ENCODE measurements around the gene CHRNA4.
"Not testable (repeated sequence)": the region's sequence is repeated elsewhere in the genome, so short reads cannot be mapped to it uniquely, and the experiment has no call there.

Gene CHRNA4

GRCh38 chr20:63335060-63335459 is 26.1 kb downstream of the CHRNA4 start:
- H2AFZ ChIP-seq (ENCODE audit: insufficient read depth, low read length, poor library complexity); H3K18ac ChIP-seq (ENCODE audit: low read length); H2BK5ac ChIP-seq (ENCODE audit: low read depth, low read length, poor library complexity); H3K79me1 ChIP-seq (ENCODE audit: low read length); H4K8ac ChIP-seq (ENCODE audit: low read depth, low read length); H4K12ac ChIP-seq (ENCODE audit: low read depth, low read length); H3K4ac ChIP-seq (ENCODE audit: low read depth, low read length); H3K23ac ChIP-seq (ENCODE audit: low read length); H3K27ac ChIP-seq (ENCODE audit: low read depth, low read length); H3K79me2 ChIP-seq (ENCODE audit: control insufficient read depth, insufficient read depth, low read length, poor library complexity); H3K4me2 ChIP-seq (ENCODE audit: low read length); H3K36me3 ChIP-seq (ENCODE audit: control insufficient read depth in 1 of 2, insufficient read depth in 2 of 2, low read length in 2 of 2); H4K91ac ChIP-seq (ENCODE audit: low read depth, low read length); H2BK120ac ChIP-seq (ENCODE audit: insufficient read depth, low read length, poor library complexity); H3K4me1 ChIP-seq (ENCODE audit: control insufficient read depth in 1 of 2, insufficient read depth in 2 of 2, low read length in 2 of 2); H2BK12ac ChIP-seq (ENCODE audit: low read length); H3K4me3 ChIP-seq (ENCODE audit: low read depth, low read length); H3K9ac ChIP-seq (ENCODE audit: low read length); DNase-seq; H3K14ac ChIP-seq (ENCODE audit: low read length); H2AK5ac ChIP-seq (ENCODE audit: low read length); H3K27me3 ChIP-seq (ENCODE audit: insufficient read depth, low read length): not testable (repeated sequence)
- WGBS (ENCODE audit: extremely low coverage, insufficient coverage, insufficient read length): no CpG with 5 or more reads among the region's 9 CpGs
- H3K9me3 ChIP-seq (ENCODE audit: insufficient read depth, low read depth, low read length): peaks cover 15% of the 10 kb centered on the region

- H3K23ac ChIP-seq (ENCODE audit: low read length): no peak overlapping the region
- H3K4me3 ChIP-seq (ENCODE audit: low read depth, low read length): no peak overlapping the region
- no peak overlapping the region for H3K14ac ChIP-seq (ENCODE audit: low read length)
- H3K9ac ChIP-seq (ENCODE audit: low read length): no peak overlapping the region
- H3K4ac ChIP-seq (ENCODE audit: low read depth, low read length): no peak overlapping the region
- H3K36me3 ChIP-seq (ENCODE audit: control insufficient read depth in 1 of 2, insufficient read depth in 2 of 2, low read length in 2 of 2): no peaks in the 10 kb centered on the region
- H3K79me1 ChIP-seq (ENCODE audit: low read length): no peaks in the 10 kb centered on the region
- H4K91ac ChIP-seq (ENCODE audit: low read depth, low read length): no peak overlapping the region
- no peak overlapping the region for H3K27ac ChIP-seq (ENCODE audit: low read depth, low read length)
- H3K9me3 ChIP-seq (ENCODE audit: insufficient read depth, low read depth, low read length): peaks cover 15% of the 10 kb centered on the region
- H4K8ac ChIP-seq (ENCODE audit: low read depth, low read length): no peak overlapping the region
- no peak overlapping the region for H2AFZ ChIP-seq (ENCODE audit: insufficient read depth, low read length, poor library complexity)
- no peak overlapping the region for H2BK12ac ChIP-seq (ENCODE audit: low read length)
- no peak overlapping the region for H2BK120ac ChIP-seq (ENCODE audit: insufficient read depth, low read length, poor library complexity)
- no peak overlapping the region for H4K12ac ChIP-seq (ENCODE audit: low read depth, low read length)
- no peaks in the 10 kb centered on the region for H3K27me3 ChIP-seq (ENCODE audit: insufficient read depth, low read length)
- H3K4me1 ChIP-seq (ENCODE audit: control insufficient read depth in 1 of 2, insufficient read depth in 2 of 2, low read length in 2 of 2): no peaks in the 10 kb centered on the region
- no peak overlapping the region for H2BK5ac ChIP-seq (ENCODE audit: low read depth, low read length, poor library complexity)
- H2AK5ac ChIP-seq (ENCODE audit: low read length): no peak overlapping the region
- H3K79me2 ChIP-seq (ENCODE audit: control insufficient read depth, insufficient read depth, low read length, poor library complexity): no peaks in the 10 kb centered on the region
- DNase-seq: no peak
- no CpG with 5 or more reads among the region's 8 CpGs for WGBS (ENCODE audit: extremely low coverage, insufficient coverage, insufficient read length)
- H3K4me2 ChIP-seq (ENCODE audit: low read length): no peak overlapping the region
- H3K18ac ChIP-seq (ENCODE audit: low read length): no peak overlapping the region
Observed at GRCh38 chr20:63334356-63334755, 26.8 kb downstream of the CHRNA4 start.

- Histone ChIP-seq H3K4me1 (ENCODE audit: control insufficient read depth in 1 of 2, insufficient read depth in 2 of 2, low read length in 2 of 2) (no peaks in the 10 kb centered on the region), H3K79me2 (ENCODE audit: control insufficient read depth, insufficient read depth, low read length, poor library complexity) (no peaks in the 10 kb centered on the region), H3K79me1 (ENCODE audit: low read length) (no peaks in the 10 kb centered on the region), H2BK12ac (ENCODE audit: low read length) (no peak overlapping the region), H4K12ac (ENCODE audit: low read depth, low read length) (no peak overlapping the region), H4K8ac (ENCODE audit: low read depth, low read length) (no peak overlapping the region), H3K14ac (ENCODE audit: low read length) (no peak overlapping the region), H2AFZ (ENCODE audit: insufficient read depth, low read length, poor library complexity) (no peak overlapping the region), H3K36me3 (ENCODE audit: control insufficient read depth in 1 of 2, insufficient read depth in 2 of 2, low read length in 2 of 2) (no peaks in the 10 kb centered on the region), H3K9ac (ENCODE audit: low read length) (no peak overlapping the region), H3K18ac (ENCODE audit: low read length) (no peak overlapping the region), H2AK5ac (ENCODE audit: low read length) (no peak overlapping the region), H2BK120ac (ENCODE audit: insufficient read depth, low read length, poor library complexity) (no peak overlapping the region), H2BK5ac (ENCODE audit: low read depth, low read length, poor library complexity) (no peak overlapping the region), H3K23ac (ENCODE audit: low read length) (no peak overlapping the region), H3K27ac (ENCODE audit: low read depth, low read length) (no peak overlapping the region), H3K9me3 (ENCODE audit: insufficient read depth, low read depth, low read length) (peaks cover 15% of the 10 kb centered on the region), H3K27me3 (ENCODE audit: insufficient read depth, low read length) (no peaks in the 10 kb centered on the region), H3K4ac (ENCODE audit: low read depth, low read length) (no peak overlapping the region), H3K4me3 (ENCODE audit: low read depth, low read length) (no peak overlapping the region), H4K91ac (ENCODE audit: low read depth, low read length) (no peak overlapping the region), H3K4me2 (ENCODE audit: low read length) (no peak overlapping the region)
- no CpG with 5 or more reads among the region's 19 CpGs for WGBS (ENCODE audit: extremely low coverage, insufficient coverage, insufficient read length)
- no peak for DNase-seq
Observed at GRCh38 chr20:63333241-63333836, 27.8 kb downstream of the CHRNA4 start.

- H3K79me1 ChIP-seq (ENCODE audit: low read length): no peaks in the 10 kb centered on the region
- no peak for DNase-seq
- WGBS (ENCODE audit: extremely low coverage, insufficient coverage, insufficient read length): no CpG with 5 or more reads among the region's 22 CpGs
- H3K9ac ChIP-seq (ENCODE audit: low read length): no peak overlapping the region
- no peak overlapping the region for H3K23ac ChIP-seq (ENCODE audit: low read length)
- H4K91ac ChIP-seq (ENCODE audit: low read depth, low read length): no peak overlapping the region
- no peak overlapping the region for H3K14ac ChIP-seq (ENCODE audit: low read length)
- no peak overlapping the region for H2AFZ ChIP-seq (ENCODE audit: insufficient read depth, low read length, poor library complexity)
- H3K4me1 ChIP-seq (ENCODE audit: control insufficient read depth in 1 of 2, insufficient read depth in 2 of 2, low read length in 2 of 2): no peaks in the 10 kb centered on the region
- peaks cover 17% of the 10 kb centered on the region for H3K9me3 ChIP-seq (ENCODE audit: insufficient read depth, low read depth, low read length)
- H2AK5ac ChIP-seq (ENCODE audit: low read length): no peak overlapping the region
- H2BK12ac ChIP-seq (ENCODE audit: low read length): no peak overlapping the region
- no peak overlapping the region for H3K4me2 ChIP-seq (ENCODE audit: low read length)
- H3K79me2 ChIP-seq (ENCODE audit: control insufficient read depth, insufficient read depth, low read length, poor library complexity): no peaks in the 10 kb centered on the region
- no peak overlapping the region for H2BK120ac ChIP-seq (ENCODE audit: insufficient read depth, low read length, poor library complexity)
- no peak overlapping the region for H2BK5ac ChIP-seq (ENCODE audit: low read depth, low read length, poor library complexity)
- H3K36me3 ChIP-seq (ENCODE audit: control insufficient read depth in 1 of 2, insufficient read depth in 2 of 2, low read length in 2 of 2): no peaks in the 10 kb centered on the region
- H3K18ac ChIP-seq (ENCODE audit: low read length): no peak overlapping the region
- H4K12ac ChIP-seq (ENCODE audit: low read depth, low read length): no peak overlapping the region
- H3K27ac ChIP-seq (ENCODE audit: low read depth, low read length): no peak overlapping the region
- H3K4me3 ChIP-seq (ENCODE audit: low read depth, low read length): no peak overlapping the region
- no peak overlapping the region for H4K8ac ChIP-seq (ENCODE audit: low read depth, low read length)
- H3K4ac ChIP-seq (ENCODE audit: low read depth, low read length): no peak overlapping the region
- no peaks in the 10 kb centered on the region for H3K27me3 ChIP-seq (ENCODE audit: insufficient read depth, low read length)
Observed at GRCh38 chr20:63332488-63333240, 28.5 kb downstream of the CHRNA4 start.
